T-cell (primary cell): ENCODE measurements around the gene GAS1. TPM values are rescaled to one million over a fixed set of nuclear protein-coding genes. Genes with fewer than 3 reads are reported as not detected.

Experiments used
- ATAC-seq, 4 experiments: fragments of 200-7000 bp in 3 of 4; fragments of 150-1000 bp in 1 of 4; cut with Tn5 transposase; replicated peaks in 1 of 4; 1 replicate in 3 of 4; 2 replicates in 1 of 4; pipeline ENCODE4 v1.10.0; 2021; ENCODE audit warnings: moderate library complexity in 3 of 4, mild to moderate bottlenecking in 2 of 4, moderate number of reproducible peaks in 1 of 4
- CTCF ChIA-PET, 2 donors: fragments of 300-600 bp; sonication (Branson Sonifier 250); formaldehyde crosslinking; loops; one replicate each; lab custom pipeline; 2022; ENCODE audit warnings: antibody characterized with exemption in 2 of 2; lab: Charles Lee
- POLR2A ChIA-PET, 2 donors: fragments of 300-600 bp; sonication (Branson Sonifier 250); formaldehyde crosslinking; loops; one replicate each; lab custom pipeline; 2022; ENCODE audit warnings: antibody characterized with exemption in 2 of 2; lab: Charles Lee
- DNase-seq, 35 experiments: peaks; one replicate each; pipeline versions ENCODE4 v3.0.0 to v3.0.0-alpha.2; 2013 to 2023
- H3K27ac ChIP-seq: one replicate; pipeline ENCODE4 v1.5.1; 2013; ENCODE audit warnings: low read length
- H3K27me3 ChIP-seq, 2 experiments: replicated peaks in 1 of 2; 1 replicate in 1 of 2; 2 replicates in 1 of 2; pipeline versions ENCODE4 v1.6.1 to v1.7.0; 2013; ENCODE audit warnings: low read length in 1 of 2, mixed read lengths in 1 of 2; ENCODE audit not compliant: control insufficient read depth in 2 of 2, insufficient read depth in 2 of 2; ENCODE audit errors: extremely low read depth in 1 of 2
- H3K36me3 ChIP-seq, 2 donors: 1 replicate in 1 of 2; 2 replicates in 1 of 2; pipeline versions ENCODE4 v1.6.1 to v1.7.0; 2013; ENCODE audit warnings: low read length in 1 of 2; ENCODE audit not compliant: control insufficient read depth in 2 of 2, insufficient read depth in 1 of 2; ENCODE audit errors: extremely low read depth in 1 of 2
- H3K4me1 ChIP-seq, 2 experiments: 1 replicate in 1 of 2; 2 replicates in 1 of 2; pipeline versions ENCODE4 v1.6.1 to v1.7.0; 2013; ENCODE audit warnings: low read length in 2 of 2, mixed read lengths in 1 of 2; ENCODE audit not compliant: insufficient read depth in 2 of 2, control insufficient read depth in 1 of 2; ENCODE audit errors: extremely low read depth in 1 of 2
- H3K4me3 ChIP-seq, 2 donors: 1 replicate in 1 of 2; 2 replicates in 1 of 2; pipeline versions ENCODE4 v1.5.1 to v1.7.0; 2013; ENCODE audit warnings: mild to moderate bottlenecking in 2 of 2, low read length in 1 of 2, moderate library complexity in 1 of 2; ENCODE audit not compliant: control insufficient read depth in 1 of 2; ENCODE audit errors: extremely low read depth in 1 of 2
- H3K9me3 ChIP-seq: 2 replicates; pipeline ENCODE4 v1.7.0; 2013
- H3K27ac Mint-ChIP-seq, 2 donors: one replicate each; pipeline ENCODE4 v1.8.0; 2020 to 2021; ENCODE audit warnings: mild to moderate bottlenecking in 2 of 2, mixed read lengths in 2 of 2
- H3K27me3 Mint-ChIP-seq, 2 donors: one replicate each; pipeline ENCODE4 v1.8.0; 2021 to 2022; ENCODE audit warnings: mixed read lengths in 2 of 2
- H3K36me3 Mint-ChIP-seq: one replicate; pipeline ENCODE4 v1.8.0; 2021; ENCODE audit warnings: mixed read lengths
- H3K4me1 Mint-ChIP-seq, 3 donors: one replicate each; pipeline ENCODE4 v1.8.0; 2020 to 2022; ENCODE audit warnings: mixed read lengths in 3 of 3, mild to moderate bottlenecking in 1 of 3
- H3K4me3 Mint-ChIP-seq, 3 donors: one replicate each; pipeline ENCODE4 v1.8.0; 2020 to 2022; ENCODE audit warnings: mild to moderate bottlenecking in 3 of 3, mixed read lengths in 3 of 3, moderate library complexity in 3 of 3
- H3K9me3 Mint-ChIP-seq, 3 donors: one replicate each; pipeline ENCODE4 v1.8.0; 2020 to 2022; ENCODE audit warnings: mixed read lengths in 3 of 3
- WGBS: methylation state at CpG from one replicate; pipeline ENCODE4 v1.1.5; 2013; ENCODE audit warnings: missing lambda C conversion rate; ENCODE audit not compliant: insufficient coverage; 5-methylcytosine and 5-hydroxymethylcytosine counted together
- total RNA-seq, 35 experiments: library from RNA in 6 of 35; stranded (reverse) in 6 of 35; fragments of 120-200 nt in 1 of 35; gene quantifications; one replicate each; pipeline versions ENCODE4 v1.2.1 to v1.2.4 and lab custom pipeline; 2013 to 2026

The GAS1 gene
- total RNA-seq, 5 donors from 2014 or later (not counting 1 experiment from before 2014, with no cell fraction given), result 0.32 to 0.82 (median 0.75) TPM; not detected in 1

- Mint-ChIP-seq H3K36me3 (no peaks in the 10 kb centered on the region), H3K27ac (no peak overlapping the region), H3K9me3 (no peaks in the 10 kb centered on the region), H3K4me3 (no peak overlapping the region), H3K27me3 (peaks cover 24 to 46% of the 10 kb centered on the region in 2 donors), H3K4me1 (no peaks in the 10 kb centered on the region)
- Histone ChIP-seq H3K36me3 (no peaks in the 10 kb centered on the region), H3K27ac (no peak overlapping the region), H3K4me1 (no peaks in the 10 kb centered on the region), H3K9me3 (no peaks in the 10 kb centered on the region), H3K4me3 (no peak overlapping the region), H3K27me3 (peaks cover 0 to 3% of the 10 kb centered on the region in 2 experiments)
- POLR2A ChIA-PET, result interaction anchor here in 1 of 2 donors (0.7 kb wide), 1 partner anchor 961 kb away, joined by 3 read pairs; no protein-coding TSS in a partner anchor
- ATAC-seq, result no peak
- DNase-seq, result no peak
- WGBS, result no CpG with 5 or more reads among the region's 2 CpGs
- CTCF ChIA-PET, result interaction anchor here in 1 of 2 donors (0.5 kb wide), 1 partner anchor 9 kb away, joined by 4 read pairs; no protein-coding TSS in a partner anchor
Measured at GRCh38 chr9:86978413-86978812, 31.1 kb upstream of the GAS1 start.

GRCh38 chr9:86977205-86977835 lies 30.0 kb upstream of the GAS1 start:
- Mint-ChIP-seq H3K4me1 (no peaks in the 10 kb centered on the region), H3K9me3 (no peaks in the 10 kb centered on the region), H3K36me3 (no peaks in the 10 kb centered on the region), H3K27me3 (peaks cover 29 to 49% of the 10 kb centered on the region in 2 donors), H3K27ac (no peak overlapping the region), H3K4me3 (no peak overlapping the region)
- 100% methylated on average over 2 of the region's 4 CpGs for WGBS
- POLR2A ChIA-PET, result no interaction called here
- CTCF ChIA-PET, result no interaction called here
- no peaks in the 10 kb centered on the region for H3K36me3 ChIP-seq
- no peak overlapping the region for H3K27ac ChIP-seq
- peaks cover 0 to 3% of the 10 kb centered on the region in 2 experiments for H3K27me3 ChIP-seq
- no peak for ATAC-seq
- no peak for DNase-seq
- no peaks in the 10 kb centered on the region for H3K4me1 ChIP-seq
- H3K9me3 ChIP-seq, result no peaks in the 10 kb centered on the region
- H3K4me3 ChIP-seq, result no peak overlapping the region

GRCh38 chr9:86975606-86976005 lies 28.3 kb upstream of the GAS1 start:
- H3K4me1 ChIP-seq, result no peaks in the 10 kb centered on the region
- H3K4me3 ChIP-seq, result no peak overlapping the region
- POLR2A ChIA-PET, result no interaction called here
- peaks cover 0 to 5% of the 10 kb centered on the region in 2 experiments for H3K27me3 ChIP-seq
- no peaks in the 10 kb centered on the region for H3K9me3 ChIP-seq
- ATAC-seq, result no peak
- Mint-ChIP-seq H3K36me3 (no peaks in the 10 kb centered on the region), H3K4me3 (no peak overlapping the region), H3K9me3 (no peaks in the 10 kb centered on the region), H3K4me1 (no peaks in the 10 kb centered on the region), H3K27me3 (peaks cover 35 to 51% of the 10 kb centered on the region in 2 donors), H3K27ac (no peak overlapping the region)
- no peaks in the 10 kb centered on the region for H3K36me3 ChIP-seq
- no peak for DNase-seq
- CTCF ChIA-PET, result no interaction called here
- no peak overlapping the region for H3K27ac ChIP-seq

- POLR2A ChIA-PET, result no interaction called here
- Mint-ChIP-seq H3K36me3 (no peaks in the 10 kb centered on the region), H3K27ac (no peak overlapping the region), H3K4me3 (no peak overlapping the region), H3K4me1 (no peaks in the 10 kb centered on the region), H3K27me3 (peaks cover 37 to 52% of the 10 kb centered on the region in 2 donors), H3K9me3 (no peaks in the 10 kb centered on the region)
- DNase-seq (no peak), ATAC-seq (no peak)
- WGBS, result no CpG with 5 or more reads among the region's 2 CpGs
- Histone ChIP-seq H3K4me3 (no peak overlapping the region), H3K27ac (no peak overlapping the region), H3K27me3 (peaks cover 0 to 5% of the 10 kb centered on the region in 2 experiments), H3K4me1 (no peaks in the 10 kb centered on the region), H3K36me3 (no peaks in the 10 kb centered on the region), H3K9me3 (no peaks in the 10 kb centered on the region)
- CTCF ChIA-PET, result interaction anchor here in 1 of 2 donors (0.6 kb wide), 1 partner anchor 1135 kb away, joined by 3 read pairs; no protein-coding TSS in a partner anchor
Measured at GRCh38 chr9:86975036-86975435, 27.7 kb upstream of the GAS1 start.

- H3K27ac Mint-ChIP-seq, result no peak overlapping the region
- no peaks in the 10 kb centered on the region for H3K4me1 Mint-ChIP-seq
Measured at GRCh38 chr9:86974421-86974820, 27.1 kb upstream of the GAS1 start.

GRCh38 chr9:86971742-86972141 lies 24.4 kb upstream of the GAS1 start:
- H3K27ac ChIP-seq, result no peak overlapping the region
- ATAC-seq (no peak), DNase-seq (no peak)
- H3K36me3 Mint-ChIP-seq, result no peaks in the 10 kb centered on the region
- H3K4me1 ChIP-seq, result no peaks in the 10 kb centered on the region
- no peak overlapping the region for H3K4me3 ChIP-seq
- H3K27me3 ChIP-seq, result peaks cover 0 to 9% of the 10 kb centered on the region in 2 experiments
- POLR2A ChIA-PET, result no interaction called here
- H3K27me3 Mint-ChIP-seq, result peaks cover 40 to 50% of the 10 kb centered on the region in 2 donors
- no peaks in the 10 kb centered on the region for H3K9me3 ChIP-seq
- no peak overlapping the region for H3K27ac Mint-ChIP-seq
- no peaks in the 10 kb centered on the region for H3K9me3 Mint-ChIP-seq
- H3K4me1 Mint-ChIP-seq, result no peaks in the 10 kb centered on the region
- no peaks in the 10 kb centered on the region for H3K36me3 ChIP-seq
- CTCF ChIA-PET, result interaction anchor here in 1 of 2 donors (0.6 kb wide), 1 partner anchor 366 kb away, joined by 4 read pairs; no protein-coding TSS in a partner anchor
- no peak overlapping the region for H3K4me3 Mint-ChIP-seq

More at GRCh38 chr9:86974421-86974820, 27.1 kb upstream of the GAS1 start:
- no peaks in the 10 kb centered on the region for H3K4me1 ChIP-seq
- no peak for DNase-seq
- no peak overlapping the region for H3K27ac ChIP-seq
- H3K9me3 ChIP-seq, result no peaks in the 10 kb centered on the region
- CTCF ChIA-PET, result interaction anchor here in 1 of 2 donors (0.6 kb wide), 1 partner anchor 1134 kb away, joined by 3 read pairs; no protein-coding TSS in a partner anchor
- no peaks in the 10 kb centered on the region for H3K36me3 Mint-ChIP-seq
- H3K9me3 Mint-ChIP-seq, result no peaks in the 10 kb centered on the region
- no peaks in the 10 kb centered on the region for H3K36me3 ChIP-seq
- no peak overlapping the region for H3K4me3 ChIP-seq
- H3K27me3 Mint-ChIP-seq, result peaks cover 40 to 51% of the 10 kb centered on the region in 2 donors
- WGBS, result no CpG with 5 or more reads among the region's 2 CpGs
- no peak overlapping the region for H3K4me3 Mint-ChIP-seq
- POLR2A ChIA-PET, result no interaction called here
- no peak for ATAC-seq
- peaks cover 0 to 5% of the 10 kb centered on the region in 2 experiments for H3K27me3 ChIP-seq
